Ishikawa (cell line): ENCODE data around the gene SIX1.

Source experiments
- CEBPB ChIP-seq: IDR thresholded peaks from 2 replicates; pipeline ENCODE4 v1.6.1; 2012
- CREB1 ChIP-seq: IDR thresholded peaks from 2 replicates; pipeline ENCODE4 v1.6.1; 2012; ENCODE audit warnings: low read depth
- EGR1 ChIP-seq: IDR thresholded peaks from 2 replicates; pipeline ENCODE4 v1.6.1; 2012
- EP300 ChIP-seq: IDR thresholded peaks from 2 replicates; pipeline ENCODE4 v1.6.1; 2012; ENCODE audit warnings: borderline replicate concordance
- FOXM1 ChIP-seq: IDR thresholded peaks from 2 replicates; pipeline ENCODE4 v1.6.1; 2012; ENCODE audit warnings: low read depth, borderline replicate concordance
- NFIC ChIP-seq: IDR thresholded peaks from 2 replicates; pipeline ENCODE4 v1.6.1; 2012
- RAD21 ChIP-seq: IDR thresholded peaks from 2 replicates; pipeline ENCODE4 v1.6.1; 2012; ENCODE audit warnings: low read depth
- REST ChIP-seq: IDR thresholded peaks from 2 replicates; pipeline ENCODE4 v1.6.1; 2012; ENCODE audit warnings: low read depth, mild to moderate bottlenecking
- TAF1 ChIP-seq: IDR thresholded peaks from 2 replicates; pipeline ENCODE4 v1.6.1; 2012; ENCODE audit warnings: low read depth, mild to moderate bottlenecking
- TCF12 ChIP-seq: IDR thresholded peaks from 2 replicates; pipeline ENCODE4 v1.6.1; 2012; ENCODE audit warnings: low read depth
- TEAD4 ChIP-seq: IDR thresholded peaks from 2 replicates; pipeline ENCODE4 v1.6.1; 2012
- USF1 ChIP-seq: IDR thresholded peaks from 2 replicates; pipeline ENCODE4 v1.6.1; 2012
- YY1 ChIP-seq: IDR thresholded peaks from 2 replicates; pipeline ENCODE4 v1.6.1; 2012; ENCODE audit warnings: low read depth
- ZBTB7A ChIP-seq: IDR thresholded peaks from 2 replicates; pipeline ENCODE4 v1.6.1; 2012; ENCODE audit warnings: low read depth
- TF ChIP-seq, protein P1 (sequence below): IDR thresholded peaks from 2 replicates; pipeline ENCODE4 v1.6.1; 2012

Gene SIX1

DNA sequence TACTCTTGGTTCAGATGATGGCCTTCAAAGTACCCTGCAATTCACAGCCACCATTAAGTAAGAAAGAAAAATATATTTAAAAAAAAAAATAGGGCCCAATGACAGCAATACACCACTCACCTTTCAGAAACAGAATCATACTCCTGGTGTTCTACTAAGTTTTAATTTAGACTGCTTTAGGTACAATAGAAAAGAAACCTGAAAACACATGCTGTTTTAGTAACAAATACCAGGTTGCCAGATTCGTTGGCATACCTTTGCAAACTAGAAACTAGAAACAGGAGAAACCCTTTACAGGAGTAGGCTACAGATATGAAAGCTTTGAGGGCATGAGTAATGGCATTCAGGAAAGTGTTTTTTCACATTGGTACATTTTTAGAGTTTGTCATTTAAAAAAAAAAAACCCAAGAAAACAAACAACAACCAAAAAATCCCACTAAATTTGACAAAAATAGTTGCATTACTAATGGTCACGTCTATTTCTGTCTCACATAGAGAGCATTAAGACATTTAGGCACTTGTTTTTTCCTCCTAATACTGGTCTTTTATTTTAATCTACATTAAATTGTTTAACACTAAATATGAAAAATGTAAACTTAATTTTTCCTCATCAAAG lies 4.0 kb downstream of the SIX1 start:
- no peak for TF ChIP-seq FOXM1

GRCh38 chr14:60644666-60645065 lies 4.6 kb downstream of the SIX1 start:
- TF ChIP-seq, protein P1, sequence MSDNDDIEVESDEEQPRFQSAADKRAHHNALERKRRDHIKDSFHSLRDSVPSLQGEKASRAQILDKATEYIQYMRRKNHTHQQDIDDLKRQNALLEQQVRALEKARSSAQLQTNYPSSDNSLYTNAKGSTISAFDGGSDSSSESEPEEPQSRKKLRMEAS: no peak
- TF ChIP-seq TCF12 (no peak), REST (no peak), TEAD4 (no peak), FOXM1 (no peak), ZBTB7A (no peak), EP300 (no peak), EGR1 (no peak), YY1 (no peak), RAD21 (no peak)

- TF ChIP-seq FOXM1 (no peak), EGR1 (no peak), TEAD4 (no peak), USF1 (no peak), CREB1 (no peak), YY1 (no peak)
- TF ChIP-seq, protein P1: no peak
Measured at GRCh38 chr14:60643463-60644314, 5.6 kb downstream of the SIX1 start.

GRCh38 chr14:60643141-60643462 lies 6.2 kb downstream of the SIX1 start:
- TF ChIP-seq EP300 (no peak), ZBTB7A (no peak), REST (no peak), NFIC (no peak), YY1 (no peak), RAD21 (no peak), USF1 (no peak), CREB1 (no peak), TEAD4 (no peak), CEBPB (no peak), EGR1 (no peak), TCF12 (no peak), TAF1 (no peak), FOXM1 (no peak)
- TF ChIP-seq, protein P1: no peak

DNA sequence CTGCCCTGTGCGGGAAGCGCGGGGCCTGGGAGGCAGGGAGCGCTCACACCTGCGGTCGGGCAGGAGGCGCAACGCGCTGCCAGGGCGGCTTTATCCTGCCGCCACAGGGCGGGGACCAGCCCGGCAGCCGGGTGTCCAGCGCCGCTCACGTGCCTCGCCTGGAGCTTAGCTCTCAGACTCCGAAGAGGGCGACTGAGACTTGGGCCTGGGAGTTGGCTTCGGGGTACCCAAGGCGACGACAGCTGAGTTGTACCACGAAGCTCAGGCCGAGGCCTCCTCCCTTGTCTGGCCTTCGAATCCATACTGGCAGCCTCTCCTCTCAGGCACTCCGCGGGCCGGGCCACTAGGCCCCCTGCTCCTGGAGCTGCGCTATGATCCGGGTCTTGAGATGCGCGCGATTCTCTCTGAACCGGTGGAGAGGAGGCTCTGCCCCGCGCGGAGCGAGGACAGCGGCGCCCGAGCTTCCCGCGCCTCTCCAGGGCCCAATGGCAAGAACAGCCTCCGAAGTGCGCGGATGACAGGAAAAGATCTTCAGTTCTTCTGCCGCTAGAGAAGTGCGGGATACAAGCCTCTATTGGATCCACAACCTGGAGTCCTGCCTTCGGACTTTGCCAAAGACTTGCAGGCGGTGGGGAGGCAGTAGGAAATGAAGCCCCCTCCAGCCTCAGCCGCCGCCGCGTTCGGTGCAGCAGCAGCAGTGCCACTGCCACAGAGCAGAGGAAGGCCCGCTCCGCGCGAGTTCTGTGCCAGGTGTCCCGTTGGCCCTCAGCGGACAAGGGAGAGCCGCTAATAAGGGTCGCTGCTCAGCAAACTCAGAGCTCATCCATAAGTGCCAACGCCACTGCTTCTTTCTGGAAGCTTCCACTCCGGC lies 6.8 kb downstream of the SIX1 start:
- no peak for TF ChIP-seq NFIC
- no peak for TF ChIP-seq CEBPB
- no peak for TF ChIP-seq ZBTB7A
